ENCODE data around the gene ROCK2. TPM values are rescaled to one million over a fixed set of nuclear protein-coding genes. Genes with fewer than 3 reads are reported as not detected.

The ROCK2 gene
- total and polyA plus RNA-seq, 2 of the 8 experiments (the other 6 are each of a cell fraction or from before 2014, with no cell fraction given), result 2.7 to 29.0 TPM

DNA sequence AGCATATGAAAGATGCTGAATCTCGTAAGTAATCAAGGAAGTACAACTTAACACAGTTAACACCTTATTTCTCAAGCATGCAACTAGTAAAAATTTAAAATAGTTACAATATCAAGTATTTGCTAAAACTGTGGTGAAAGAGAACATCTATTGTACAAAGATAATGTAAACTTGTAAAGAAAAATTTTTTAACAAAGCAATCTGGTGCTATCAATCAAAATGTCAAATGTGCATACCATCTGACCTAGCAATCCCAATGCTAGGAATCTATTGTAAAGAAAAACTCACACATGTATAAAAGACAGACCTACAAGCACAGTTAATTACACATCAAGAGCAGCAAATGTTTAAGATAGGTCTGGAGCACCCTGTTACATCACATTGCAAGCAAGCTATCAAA, 99.1 kb downstream of the ROCK2 start:
- Histone ChIP-seq H3K56ac (replicated peaks; ENCODE audit: insufficient read length, low read depth, low read length) (no peak overlapping the region), H4K91ac (replicated peaks; ENCODE audit: insufficient read length, low read length) (no peak overlapping the region), H3K23ac (ENCODE audit: insufficient read length) (no peak overlapping the region), H3K4me1 (replicated peaks in 1 of 4; ENCODE audit: control insufficient read depth in 3 of 4, insufficient read depth in 4 of 4, low read length in 3 of 4) (no peaks in the 10 kb centered on the region), H3K9me3 (ENCODE audit: insufficient read depth in 2 of 2, low read depth in 1 of 2, low read length in 1 of 2) (no peaks in the 10 kb centered on the region), H2BK15ac (ENCODE audit: low read length) (no peak overlapping the region), H3K79me1 (ENCODE audit: low read depth, low read length) (no peaks in the 10 kb centered on the region), H3K23me2 (ENCODE audit: low read depth, low read length) (no peaks in the 10 kb centered on the region), H3K36me3 (ENCODE audit: control insufficient read depth in 2 of 4, insufficient read depth in 4 of 4, low read length in 3 of 4) (no peaks in the 10 kb centered on the region; a peak in 1 of 8 replicates), H4K8ac (ENCODE audit: extremely low read depth, insufficient read depth, low read length) (no peak overlapping the region), H4K5ac (ENCODE audit: insufficient read length, low read depth, low read length) (no peak overlapping the region), H2BK12ac (ENCODE audit: low read depth, low read length) (no peak overlapping the region), H3K9ac (replicated peaks in 1 of 4; ENCODE audit: extremely low read depth in 1 of 4, low read depth in 3 of 4, low read length in 3 of 4) (no peak overlapping the region; a peak in 1 of 7 replicates), H2AK5ac (ENCODE audit: low read depth, low read length) (no peak overlapping the region), H4K20me1 (replicated peaks in 1 of 2; ENCODE audit: control insufficient read depth in 1 of 2, insufficient read depth in 2 of 2, low read length in 2 of 2) (peaks cover 0 to 3% of the 10 kb centered on the region in 2 experiments), H2BK5ac (ENCODE audit: low read depth, low read length) (no peak overlapping the region), H3K14ac (ENCODE audit: insufficient read length) (no peak overlapping the region), H3K27me3 (replicated peaks in 1 of 4; ENCODE audit: control insufficient read depth in 3 of 4, extremely low read depth in 1 of 4, insufficient read depth in 3 of 4, low read length in 3 of 4) (no peaks in the 10 kb centered on the region), H2AFZ (ENCODE audit: low read length) (no peak overlapping the region), H3K79me2 (ENCODE audit: control insufficient read depth in 1 of 2, insufficient read depth in 2 of 2, low read length in 2 of 2) (0 out of 4 replicates have a peak, but pooled peaks cover 0 to 2% of the 10 kb centered on the region in 2 experiments), H3K4ac (replicated peaks; ENCODE audit: insufficient read length, low read depth, low read length) (no peak overlapping the region), H3K27ac (ENCODE audit: low read depth, low read length) (no peak overlapping the region), H3K18ac (ENCODE audit: extremely low read depth, low read length) (no peak overlapping the region), H2BK120ac (replicated peaks; ENCODE audit: low read depth, low read length) (no peak overlapping the region), H3K4me3 (ENCODE audit: extremely low read depth in 1 of 4, insufficient read depth in 2 of 4, low read depth in 3 of 4, low read length in 4 of 4) (no peak overlapping the region), H3K4me2 (ENCODE audit: insufficient read depth in 1 of 2, low read depth in 2 of 2, low read length in 2 of 2) (no peak overlapping the region), H2BK20ac (ENCODE audit: low read length) (no peak overlapping the region)
- DNase-seq (ENCODE audit: low read depth in 1 of 2, low spot score in 2 of 2), result no peak
- FAIRE-seq, result no peak
- ChIA-PET CTCF (ENCODE audit: partially characterized antibody) (no interaction called here), POLR2A (ENCODE audit: partially characterized antibody) (no interaction called here)
- 100% methylated on average over 1 of the region's 1 CpG; no CpG with 5 or more reads in 1 of the 2 experiments for WGBS, 2 experiments (ENCODE audit: extremely low coverage in 1 of 2, insufficient coverage in 1 of 2, insufficient read length in 1 of 2, insufficient replicate concordance in 2 of 2, low coverage in 1 of 2, low lambda C conversion rate in 2 of 2, missing lambda C conversion rate in 1 of 2)
- TF ChIP-seq, protein P1, sequence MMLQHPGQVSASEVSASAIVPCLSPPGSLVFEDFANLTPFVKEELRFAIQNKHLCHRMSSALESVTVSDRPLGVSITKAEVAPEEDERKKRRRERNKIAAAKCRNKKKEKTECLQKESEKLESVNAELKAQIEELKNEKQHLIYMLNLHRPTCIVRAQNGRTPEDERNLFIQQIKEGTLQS (IDR thresholded peaks at IDR 0.05; ENCODE audit: insufficient read depth, low read depth, low read length), result no peak
- no peak for TF ChIP-seq YY1 (IDR thresholded peaks at IDR 0.05; ENCODE audit: low read depth, low read length)
- TF ChIP-seq SIN3A (conservative IDR thresholded peaks at IDR 0.05 in 1 of 2, IDR thresholded peaks at IDR 0.05 in 1 of 2; ENCODE audit: low read depth in 1 of 2, low read length in 2 of 2), result no peak
- no peak for TF ChIP-seq KDM4A (IDR thresholded peaks at IDR 0.05; ENCODE audit: low read depth, low read length, severe bottlenecking)

Measured in H1 (cell line).